ENCODE data around the gene CPT2.

Gene CPT2

DNA sequence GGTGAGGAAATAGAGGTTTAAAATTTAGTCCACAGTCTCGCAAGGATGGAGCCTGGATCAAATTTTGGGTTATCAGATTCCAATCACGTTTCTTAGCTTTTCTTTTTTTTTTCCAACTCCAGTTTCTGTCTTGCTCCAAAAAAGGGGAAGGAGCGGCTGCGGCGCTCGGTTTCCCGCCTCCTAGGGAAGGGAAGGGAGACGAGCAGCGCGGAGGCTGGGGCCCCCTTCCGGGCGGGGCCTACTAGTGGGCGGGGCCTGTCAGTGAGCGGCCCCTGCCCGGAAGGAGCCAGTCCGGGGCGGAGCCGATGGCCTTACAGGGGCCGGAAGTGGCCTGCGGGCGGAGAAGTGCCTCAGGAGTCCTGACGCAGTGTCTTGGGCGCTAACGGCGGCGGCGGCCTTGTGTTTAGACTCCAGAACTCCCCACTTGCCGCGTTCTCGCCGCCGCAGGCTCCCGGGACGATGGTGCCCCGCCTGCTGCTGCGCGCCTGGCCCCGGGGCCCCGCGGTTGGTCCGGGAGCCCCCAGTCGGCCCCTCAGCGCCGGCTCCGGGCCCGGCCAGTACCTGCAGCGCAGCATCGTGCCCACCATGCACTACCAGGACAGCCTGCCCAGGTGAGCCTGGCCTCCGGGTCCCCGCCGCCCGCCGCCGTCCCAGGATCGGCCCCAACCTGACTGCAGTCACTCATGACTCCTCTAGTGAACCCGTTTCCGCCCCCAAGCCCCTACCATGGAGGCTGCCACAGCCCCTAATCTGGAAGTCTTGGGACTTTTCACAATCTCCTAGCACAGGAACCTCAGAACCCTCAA lies at the start of gene CPT2:
Gene CPT2, plus strand, starts transcription at position 340 of the 806 bp plus-strand sequence. Its CDS starts 120 bp downstream, at position 460.
- DNase-seq: peak; percentile 94 to 98
- Histone ChIP-seq H3K9me3 (no peaks in the 10 kb centered on the region), H3K4me1 (peaks cover 0 to 39% (median 29%) of the 10 kb centered on the region in 4 donors), H3K36me3 (peaks cover 0 to 11% (median 11%) of the 10 kb centered on the region in 3 donors), H3K27me3 (no peaks in the 10 kb centered on the region), H3K27ac (peak within 1 kb of the TSS; percentile 97 to 99), H3K4me3 (peak within 1 kb of the TSS; percentile 91 to 93)
- intact Hi-C loops (cut with DNase I; ENCODE audit: low total_unique reads): loop anchor here (10.0 kb wide), 1 partner anchor 272 kb away; the partner anchor contains the start of genes ECHDC2 and SCP2
- TF ChIP-seq, protein P1, sequence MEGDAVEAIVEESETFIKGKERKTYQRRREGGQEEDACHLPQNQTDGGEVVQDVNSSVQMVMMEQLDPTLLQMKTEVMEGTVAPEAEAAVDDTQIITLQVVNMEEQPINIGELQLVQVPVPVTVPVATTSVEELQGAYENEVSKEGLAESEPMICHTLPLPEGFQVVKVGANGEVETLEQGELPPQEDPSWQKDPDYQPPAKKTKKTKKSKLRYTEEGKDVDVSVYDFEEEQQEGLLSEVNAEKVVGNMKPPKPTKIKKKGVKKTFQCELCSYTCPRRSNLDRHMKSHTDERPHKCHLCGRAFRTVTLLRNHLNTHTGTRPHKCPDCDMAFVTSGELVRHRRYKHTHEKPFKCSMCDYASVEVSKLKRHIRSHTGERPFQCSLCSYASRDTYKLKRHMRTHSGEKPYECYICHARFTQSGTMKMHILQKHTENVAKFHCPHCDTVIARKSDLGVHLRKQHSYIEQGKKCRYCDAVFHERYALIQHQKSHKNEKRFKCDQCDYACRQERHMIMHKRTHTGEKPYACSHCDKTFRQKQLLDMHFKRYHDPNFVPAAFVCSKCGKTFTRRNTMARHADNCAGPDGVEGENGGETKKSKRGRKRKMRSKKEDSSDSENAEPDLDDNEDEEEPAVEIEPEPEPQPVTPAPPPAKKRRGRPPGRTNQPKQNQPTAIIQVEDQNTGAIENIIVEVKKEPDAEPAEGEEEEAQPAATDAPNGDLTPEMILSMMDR (IDR thresholded peaks at IDR 0.05): peak in 1 of 2 experiments; percentile 18

- H3K9me3 ChIP-seq: no peaks in the 10 kb centered on the region
- peak overlapping the region in 1 of 2 donors; percentile 62 for H3K27ac ChIP-seq
- H3K4me1 ChIP-seq: peaks cover 0 to 13% (median 6%) of the 10 kb centered on the region in 4 donors
- H3K36me3 ChIP-seq: no peaks in the 10 kb centered on the region
- intact Hi-C loops (cut with DNase I; ENCODE audit: low total_unique reads): no loop called here
- no peaks in the 10 kb centered on the region for H3K27me3 ChIP-seq
- TF ChIP-seq, protein P1 (IDR thresholded peaks at IDR 0.05): no peak
- DNase-seq: no peak
- no peak overlapping the region for H3K4me3 ChIP-seq
Observed at GRCh38 chr1:53147174-53147573, 49.5 kb upstream of the CPT2 start.

- Histone ChIP-seq H3K4me1 (peaks cover 0 to 17% (median 6%) of the 10 kb centered on the region in 4 donors), H3K9me3 (no peaks in the 10 kb centered on the region), H3K27me3 (no peaks in the 10 kb centered on the region), H3K36me3 (no peaks in the 10 kb centered on the region), H3K4me3 (no peak overlapping the region), H3K27ac (no peak overlapping the region)
- TF ChIP-seq, protein P1 (IDR thresholded peaks at IDR 0.05): no peak
- no peak for DNase-seq
- intact Hi-C loops (cut with DNase I; ENCODE audit: low total_unique reads): no loop called here
Observed at GRCh38 chr1:53148123-53148522, 48.5 kb upstream of the CPT2 start.

GRCh38 chr1:53153752-53154151 lies 42.9 kb upstream of the CPT2 start:
- no peak for DNase-seq
- H3K4me3 ChIP-seq: no peak overlapping the region
- H3K4me1 ChIP-seq: peaks cover 0 to 15% (median 0%) of the 10 kb centered on the region in 4 donors
- H3K27me3 ChIP-seq: no peaks in the 10 kb centered on the region
- no peak overlapping the region for H3K27ac ChIP-seq
- intact Hi-C loops (cut with DNase I; ENCODE audit: low total_unique reads): no loop called here
- H3K36me3 ChIP-seq: no peaks in the 10 kb centered on the region
- H3K9me3 ChIP-seq: no peaks in the 10 kb centered on the region
- TF ChIP-seq, protein P1 (IDR thresholded peaks at IDR 0.05): no peak

DNA sequence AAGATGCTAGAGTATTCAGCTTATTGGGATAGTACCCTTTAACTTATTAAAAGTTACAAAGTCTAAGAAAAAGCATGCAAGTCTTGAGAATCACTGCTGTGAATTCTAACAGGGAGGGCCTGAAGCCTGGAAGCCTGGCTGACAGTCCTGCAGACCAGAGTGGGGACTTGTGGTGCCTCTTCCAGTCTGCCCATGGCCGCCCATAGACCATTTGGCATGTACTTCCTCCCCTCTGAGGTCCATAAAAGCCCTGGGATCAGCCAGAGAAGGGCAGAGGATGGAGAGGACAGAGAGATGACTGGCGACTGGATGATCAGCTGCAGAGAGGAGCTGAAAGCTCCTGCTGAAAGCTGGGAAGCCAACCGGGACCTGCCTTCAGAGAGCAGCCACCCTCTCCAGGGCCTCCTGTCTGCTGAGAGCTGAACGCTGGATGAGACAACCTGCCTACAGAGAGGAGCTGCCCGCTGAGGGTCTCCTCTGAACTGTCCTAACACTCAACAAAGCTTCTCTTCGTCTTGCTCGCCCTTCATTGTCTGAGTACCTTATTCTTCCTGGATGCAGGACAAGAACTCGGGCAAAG lies 41.7 kb upstream of the CPT2 start:
- TF ChIP-seq, protein P1 (IDR thresholded peaks at IDR 0.05): no peak
- no peaks in the 10 kb centered on the region for H3K9me3 ChIP-seq
- no peaks in the 10 kb centered on the region for H3K27me3 ChIP-seq
- H3K27ac ChIP-seq: no peak overlapping the region
- DNase-seq: no peak
- peaks cover 0 to 15% (median 0%) of the 10 kb centered on the region in 4 donors for H3K4me1 ChIP-seq
- intact Hi-C loops (cut with DNase I; ENCODE audit: low total_unique reads): no loop called here
- H3K4me3 ChIP-seq: no peak overlapping the region
- no peaks in the 10 kb centered on the region for H3K36me3 ChIP-seq
